Activated CD4-positive, alpha-beta memory T cell treated with anti-CD3 and anti-CD28 coated beads for 36 hours (primary cell): ENCODE measurements around the gene PPP2R5E. TPM values are rescaled to one million over a fixed set of nuclear protein-coding genes. Genes with fewer than 3 reads are reported as not detected.

Experiments used
- CTCF ChIA-PET: fragments of 350-600 bp; sonication (Branson Sonifier 250); formaldehyde crosslinking; loops from one replicate; lab custom pipeline; 2021; ENCODE audit warnings: antibody characterized with exemption, inconsistent platforms; lab: Charles Lee
- POLR2A ChIA-PET: fragments of 350-600 bp; sonication (Branson Sonifier 250); formaldehyde crosslinking; loops from one replicate; lab custom pipeline; 2021; ENCODE audit warnings: antibody characterized with exemption; lab: Charles Lee
- DNase-seq: peaks from one replicate; pipeline ENCODE4 v3.0.0-alpha.2; 2020
- H3K27ac Mint-ChIP-seq: one replicate; pipeline ENCODE4 v1.8.0; 2021; ENCODE audit warnings: mixed read lengths
- H3K27me3 Mint-ChIP-seq: one replicate; pipeline ENCODE4 v1.8.0; 2021; ENCODE audit warnings: mixed read lengths
- H3K36me3 Mint-ChIP-seq: one replicate; pipeline ENCODE4 v1.8.0; 2021; ENCODE audit warnings: mixed read lengths
- H3K4me1 Mint-ChIP-seq: one replicate; pipeline ENCODE4 v1.8.0; 2021; ENCODE audit warnings: low read depth, mixed read lengths
- H3K4me3 Mint-ChIP-seq: one replicate; pipeline ENCODE4 v1.8.0; 2021; ENCODE audit warnings: mild to moderate bottlenecking, mixed read lengths
- H3K9me3 Mint-ChIP-seq: one replicate; pipeline ENCODE4 v1.8.0; 2021; ENCODE audit warnings: mixed read lengths
- intact Hi-C: fragments of 100-400 bp; cut with micrococcal nuclease; formaldehyde crosslinking; loops from one replicate; pipeline ENCODE4 v1.15.1; 2023
- total RNA-seq, 2 experiments: library from RNA; stranded (reverse); gene quantifications; one replicate each; pipeline ENCODE4 v1.2.3, GENCODE V29; 2021

Gene PPP2R5E
- total RNA-seq, 2 experiments from 2014 or later = 37.7 to 37.8 TPM

DNA sequence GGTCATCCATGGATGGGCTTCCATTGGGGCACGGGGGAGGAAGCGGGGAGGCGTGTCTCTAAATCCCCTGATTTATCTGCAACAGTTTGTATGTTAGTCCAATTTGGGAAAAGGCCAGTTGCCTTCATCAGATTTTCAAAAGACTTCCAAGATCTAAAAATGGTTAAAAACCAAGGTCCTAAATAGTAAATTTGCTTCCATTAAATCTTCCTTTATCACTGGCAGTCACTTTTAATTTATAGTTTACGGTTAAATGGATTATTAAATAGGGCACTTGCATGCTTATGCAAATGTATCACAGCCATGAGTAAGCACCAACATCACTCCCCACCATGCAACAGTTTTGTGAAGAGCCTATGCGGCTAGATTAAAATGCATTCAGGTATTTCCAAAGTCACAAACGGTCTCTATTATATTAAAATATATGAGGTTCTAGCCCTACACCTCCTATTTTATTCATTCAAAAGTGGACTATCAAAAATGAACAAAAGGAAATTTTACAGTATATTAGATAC, 116.3 kb downstream of the PPP2R5E start:
- ChIA-PET CTCF (interaction anchor here (0.6 kb wide), 1 partner anchor 152 kb away, joined by 3 read pairs; no protein-coding TSS in a partner anchor), POLR2A (interaction anchor here (0.6 kb wide), 3 partner anchors 15 to 791 kb away, joined by 3 to 4 read pairs (median 4); no protein-coding TSS in a partner anchor)
- intact Hi-C loops = no loop called here
- no peak for DNase-seq
- H3K9me3 Mint-ChIP-seq = no peaks in the 10 kb centered on the region
- no peaks in the 10 kb centered on the region for H3K4me1 Mint-ChIP-seq
- H3K36me3 Mint-ChIP-seq = peaks cover under 1% of the 10 kb centered on the region
- H3K4me3 Mint-ChIP-seq = no peak overlapping the region
- H3K27me3 Mint-ChIP-seq = no peaks in the 10 kb centered on the region
- H3K27ac Mint-ChIP-seq = no peak overlapping the region

GRCh38 chr14:63423889-63424288, 119.3 kb downstream of the PPP2R5E start:
- no peak overlapping the region for H3K27ac Mint-ChIP-seq

DNA sequence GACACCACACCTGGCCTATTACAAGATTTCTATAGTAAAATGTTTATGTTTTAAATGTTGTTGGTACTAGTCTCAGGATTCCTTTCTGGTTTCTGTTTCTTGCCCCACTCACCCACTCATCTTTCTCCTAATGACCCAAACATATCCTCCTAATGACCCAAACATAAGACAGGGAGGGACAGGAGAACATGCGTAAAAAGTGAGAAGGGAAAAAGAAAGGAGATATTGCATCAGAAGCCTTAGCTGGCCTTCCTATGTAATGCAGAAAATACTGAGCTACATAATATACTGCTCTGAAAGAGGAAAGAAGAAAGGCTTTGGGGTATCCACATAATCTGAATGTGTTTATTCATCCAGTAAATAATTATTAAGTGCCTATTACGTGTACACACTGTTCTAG, 119.8 kb downstream of the PPP2R5E start:
- ChIA-PET POLR2A (no interaction called here), CTCF (no interaction called here)
- no peak overlapping the region for H3K4me3 Mint-ChIP-seq
- intact Hi-C loops = no loop called here
- H3K9me3 Mint-ChIP-seq = no peaks in the 10 kb centered on the region
- H3K36me3 Mint-ChIP-seq = peaks cover 18% of the 10 kb centered on the region
- H3K27me3 Mint-ChIP-seq = no peaks in the 10 kb centered on the region
- no peaks in the 10 kb centered on the region for H3K4me1 Mint-ChIP-seq
- DNase-seq = no peak
- H3K27ac Mint-ChIP-seq = no peak overlapping the region

More at GRCh38 chr14:63423889-63424288, 119.3 kb downstream of the PPP2R5E start:
- Mint-ChIP-seq H3K4me1 (no peaks in the 10 kb centered on the region), H3K27me3 (no peaks in the 10 kb centered on the region), H3K9me3 (no peaks in the 10 kb centered on the region), H3K36me3 (peaks cover 18% of the 10 kb centered on the region), H3K4me3 (no peak overlapping the region)
- DNase-seq = no peak
- intact Hi-C loops = no loop called here
- ChIA-PET POLR2A (no interaction called here), CTCF (no interaction called here)

- ChIA-PET CTCF (no interaction called here), POLR2A (no interaction called here)
- intact Hi-C loops = no loop called here
- Mint-ChIP-seq H3K9me3 (no peaks in the 10 kb centered on the region), H3K4me1 (no peaks in the 10 kb centered on the region), H3K27me3 (no peaks in the 10 kb centered on the region), H3K27ac (no peak overlapping the region), H3K4me3 (no peak overlapping the region), H3K36me3 (peaks cover 18% of the 10 kb centered on the region)
- DNase-seq = no peak
These were observed 121.3 kb downstream of the PPP2R5E start for GRCh38 chr14:63421919-63422318.

GRCh38 chr14:63421226-63421625, 122.0 kb downstream of the PPP2R5E start:
- ChIA-PET POLR2A (no interaction called here), CTCF (no interaction called here)
- Mint-ChIP-seq H3K27me3 (no peaks in the 10 kb centered on the region), H3K9me3 (no peaks in the 10 kb centered on the region), H3K27ac (no peak overlapping the region), H3K36me3 (peaks cover 18% of the 10 kb centered on the region), H3K4me1 (no peaks in the 10 kb centered on the region), H3K4me3 (no peak overlapping the region)
- DNase-seq = no peak
- intact Hi-C loops = no loop called here

GRCh38 chr14:63418020-63418419, 125.2 kb downstream of the PPP2R5E start:
- H3K36me3 Mint-ChIP-seq = peaks cover 21% of the 10 kb centered on the region
- POLR2A ChIA-PET = no interaction called here

DNA sequence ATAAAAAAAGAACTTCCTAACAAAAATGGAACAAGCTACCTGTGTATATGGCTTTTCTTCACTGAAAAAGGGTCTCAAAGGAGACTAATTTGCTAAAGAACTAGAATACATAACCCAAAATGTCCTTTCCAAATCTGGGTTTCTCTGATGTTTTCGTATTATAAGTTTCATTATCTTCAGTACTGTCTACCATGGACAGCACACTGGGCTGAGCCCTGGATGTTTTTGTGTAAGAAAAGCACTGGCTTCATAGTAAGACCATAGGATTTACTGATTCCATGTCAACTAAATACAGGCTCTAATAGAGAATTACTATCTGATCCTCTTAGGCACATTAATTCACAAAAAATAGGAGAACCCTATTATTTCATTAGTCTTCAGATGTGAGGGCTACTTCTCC, 130.2 kb downstream of the PPP2R5E start:
- no peak overlapping the region for H3K4me3 Mint-ChIP-seq
- no peaks in the 10 kb centered on the region for H3K9me3 Mint-ChIP-seq
- H3K4me1 Mint-ChIP-seq = no peaks in the 10 kb centered on the region
- CTCF ChIA-PET = no interaction called here
- no peak for DNase-seq
- H3K36me3 Mint-ChIP-seq = peaks cover 17% of the 10 kb centered on the region
- intact Hi-C loops = no loop called here
- no peaks in the 10 kb centered on the region for H3K27me3 Mint-ChIP-seq
- no peak overlapping the region for H3K27ac Mint-ChIP-seq
- POLR2A ChIA-PET = no interaction called here

More at GRCh38 chr14:63418020-63418419, 125.2 kb downstream of the PPP2R5E start:
- intact Hi-C loops = no loop called here
- CTCF ChIA-PET = no interaction called here
- DNase-seq = no peak
- H3K27me3 Mint-ChIP-seq = no peaks in the 10 kb centered on the region
- H3K9me3 Mint-ChIP-seq = no peaks in the 10 kb centered on the region
- H3K4me1 Mint-ChIP-seq = no peaks in the 10 kb centered on the region
- H3K4me3 Mint-ChIP-seq = no peak overlapping the region
- no peak overlapping the region for H3K27ac Mint-ChIP-seq

GRCh38 chr14:63406333-63406732, 136.8 kb downstream of the PPP2R5E start:
- H3K36me3 Mint-ChIP-seq = peaks cover 22% of the 10 kb centered on the region
- intact Hi-C loops = no loop called here

DNA sequence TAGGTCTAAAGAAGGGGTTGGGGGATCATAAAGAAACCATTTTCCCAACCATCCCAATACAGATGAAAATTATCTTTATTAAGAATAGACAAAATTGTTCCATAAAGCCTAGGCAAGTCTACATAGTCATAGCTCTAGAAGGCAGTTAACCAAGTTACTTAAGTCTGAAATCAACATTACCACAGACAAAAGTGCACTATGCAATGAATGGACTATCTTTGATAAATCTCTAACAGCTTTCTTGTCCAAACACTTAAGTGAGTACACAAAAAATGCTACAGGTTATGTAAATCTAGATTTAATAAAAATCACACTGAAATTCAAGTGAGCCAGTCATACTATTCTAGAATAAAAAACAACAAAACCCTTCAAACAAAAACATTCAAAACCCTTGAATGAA, 137.5 kb downstream of the PPP2R5E start:
- DNase-seq = no peak
- POLR2A ChIA-PET = no interaction called here
- no peak overlapping the region for H3K4me3 Mint-ChIP-seq
- no peaks in the 10 kb centered on the region for H3K27me3 Mint-ChIP-seq
- intact Hi-C loops = no loop called here
- no peak overlapping the region for H3K27ac Mint-ChIP-seq
- H3K36me3 Mint-ChIP-seq = peaks cover 19% of the 10 kb centered on the region
- peaks cover 6% of the 10 kb centered on the region for H3K4me1 Mint-ChIP-seq
- H3K9me3 Mint-ChIP-seq = no peaks in the 10 kb centered on the region
- CTCF ChIA-PET = no interaction called here

More at GRCh38 chr14:63406333-63406732, 136.8 kb downstream of the PPP2R5E start:
- H3K4me3 Mint-ChIP-seq = no peak overlapping the region
- no peak for DNase-seq
- peaks cover 6% of the 10 kb centered on the region for H3K4me1 Mint-ChIP-seq
- no peaks in the 10 kb centered on the region for H3K9me3 Mint-ChIP-seq
- POLR2A ChIA-PET = no interaction called here
- no peak overlapping the region for H3K27ac Mint-ChIP-seq
- no peaks in the 10 kb centered on the region for H3K27me3 Mint-ChIP-seq
- CTCF ChIA-PET = no interaction called here

- no peaks in the 10 kb centered on the region for H3K9me3 Mint-ChIP-seq
- ChIA-PET CTCF (no interaction called here), POLR2A (no interaction called here)
- no peak overlapping the region for H3K27ac Mint-ChIP-seq
- no peaks in the 10 kb centered on the region for H3K27me3 Mint-ChIP-seq
- no peak overlapping the region for H3K4me3 Mint-ChIP-seq
- no peak for DNase-seq
- intact Hi-C loops = no loop called here
- peaks cover 16% of the 10 kb centered on the region for H3K36me3 Mint-ChIP-seq
- peaks cover 6% of the 10 kb centered on the region for H3K4me1 Mint-ChIP-seq
These were observed 138.3 kb downstream of the PPP2R5E start for GRCh38 chr14:63404906-63405305.

DNA sequence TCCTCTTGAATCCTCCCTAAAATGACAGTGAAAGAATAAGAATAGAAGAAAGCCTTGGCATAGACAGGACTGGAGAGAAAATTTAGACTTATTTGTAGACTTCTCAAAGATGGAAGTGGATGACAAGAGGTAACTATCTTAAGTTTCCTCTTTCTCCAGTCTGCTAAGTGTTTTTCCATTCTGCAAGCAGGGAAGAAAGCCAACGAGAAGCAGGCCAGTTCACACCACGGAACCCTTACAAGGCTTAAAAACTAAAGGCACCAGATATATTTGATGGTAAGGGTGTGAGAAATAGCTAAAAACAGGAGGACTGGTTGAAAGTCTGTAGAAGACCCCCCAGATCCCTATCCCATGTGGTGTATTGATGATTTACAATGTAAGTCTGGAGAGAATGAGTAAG, 141.5 kb downstream of the PPP2R5E start:
- POLR2A ChIA-PET = no interaction called here
- no peak overlapping the region for H3K4me3 Mint-ChIP-seq
- peaks cover 12% of the 10 kb centered on the region for H3K4me1 Mint-ChIP-seq
- no peaks in the 10 kb centered on the region for H3K9me3 Mint-ChIP-seq
- no peak overlapping the region for H3K27ac Mint-ChIP-seq
- no peak for DNase-seq
- H3K27me3 Mint-ChIP-seq = no peaks in the 10 kb centered on the region
- intact Hi-C loops = no loop called here
- H3K36me3 Mint-ChIP-seq = peaks cover 18% of the 10 kb centered on the region
- CTCF ChIA-PET = interaction anchor here (0.6 to 0.9 kb wide), 2 partner anchors 35 to 368 kb away, joined by 3 read pairs; no protein-coding TSS in a partner anchor

DNA sequence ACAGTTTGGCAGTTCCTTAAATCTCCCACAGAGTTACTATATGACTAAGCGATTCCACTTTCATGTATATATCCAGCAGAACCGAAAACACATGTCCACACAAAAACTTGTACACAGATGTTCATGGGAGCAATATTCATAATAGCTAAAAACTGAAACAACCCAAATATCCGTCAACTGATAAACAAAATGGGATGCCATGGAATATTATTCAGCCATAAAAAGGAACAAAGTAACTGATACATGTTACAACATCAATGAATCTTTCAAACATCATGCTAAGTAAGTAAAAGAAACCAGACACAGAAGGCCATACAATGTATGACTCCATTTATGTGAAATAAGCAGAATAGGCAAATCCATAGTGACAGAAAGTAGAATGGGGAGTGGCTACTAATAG, 144.2 kb downstream of the PPP2R5E start:
- peaks cover 6% of the 10 kb centered on the region for H3K4me1 Mint-ChIP-seq
- no peak for DNase-seq
- H3K27me3 Mint-ChIP-seq = no peaks in the 10 kb centered on the region
- H3K4me3 Mint-ChIP-seq = no peak overlapping the region
- no peaks in the 10 kb centered on the region for H3K9me3 Mint-ChIP-seq
- H3K27ac Mint-ChIP-seq = no peak overlapping the region
- intact Hi-C loops = no loop called here
- CTCF ChIA-PET = interaction anchor here (0.6 kb wide), 1 partner anchor 71 kb away, joined by 3 read pairs; no protein-coding TSS in a partner anchor
- POLR2A ChIA-PET = no interaction called here
- H3K36me3 Mint-ChIP-seq = peaks cover 18% of the 10 kb centered on the region

- DNase-seq = no peak
- peaks cover 6% of the 10 kb centered on the region for H3K4me1 Mint-ChIP-seq
- H3K27ac Mint-ChIP-seq = no peak overlapping the region
- intact Hi-C loops = no loop called here
- POLR2A ChIA-PET = no interaction called here
- H3K4me3 Mint-ChIP-seq = no peak overlapping the region
- CTCF ChIA-PET = no interaction called here
- H3K36me3 Mint-ChIP-seq = peaks cover 19% of the 10 kb centered on the region
- no peaks in the 10 kb centered on the region for H3K9me3 Mint-ChIP-seq
- H3K27me3 Mint-ChIP-seq = no peaks in the 10 kb centered on the region
These were observed 148.3 kb downstream of the PPP2R5E start for GRCh38 chr14:63394841-63395240.
